Measurements from ENCODE around the gene NEMF. TPM values are rescaled to one million over a fixed set of nuclear protein-coding genes. Genes with fewer than 3 reads are reported as not detected.
A peak's percentile ranks its signal among the peaks of the same experiment; 100 is the strongest.
"Not testable (repeated sequence)": the region's sequence is repeated elsewhere in the genome, so short reads cannot be mapped to it uniquely, and the experiment has no call there.

Gene NEMF
- total RNA-seq, 2 experiments from 2014 or later = 75.6 to 78.9 TPM

- H3K27me3 Mint-ChIP-seq (ENCODE audit: low read depth) = no peaks in the 10 kb centered on the region
- CTCF ChIA-PET = interaction anchor here (0.6 to 7.2 kb wide), 10 partner anchors 77 to 1472 kb away, joined by 3 to 48 read pairs (median 4); partner anchors contain the start of genes DNAAF2, KLHDC1, MGAT2 and NEMF
- ATAC-seq (no peak), DNase-seq (no peak)
- POLR2A ChIA-PET = interaction anchor here (0.7 to 3.0 kb wide), 10 partner anchors 12 to 347 kb away, joined by 4 to 29 read pairs (median 8); partner anchors contain the start of genes KLHDC1, LRR1, MGAT2 and NEMF
- H3K9me3 Mint-ChIP-seq (ENCODE audit: insufficient read depth) = no peaks in the 10 kb centered on the region
- H3K4me3 Mint-ChIP-seq = peak overlapping the region; percentile 98
- peak overlapping the region; percentile 99 for H3K27ac Mint-ChIP-seq
- H3K4me1 Mint-ChIP-seq (ENCODE audit: low read depth) = peaks cover 29% of the 10 kb centered on the region
- peaks cover 10% of the 10 kb centered on the region for H3K36me3 Mint-ChIP-seq (ENCODE audit: low read depth)
Measured at GRCh38 chr14:49769581-49770211, 82.9 kb downstream of the NEMF start.

DNA sequence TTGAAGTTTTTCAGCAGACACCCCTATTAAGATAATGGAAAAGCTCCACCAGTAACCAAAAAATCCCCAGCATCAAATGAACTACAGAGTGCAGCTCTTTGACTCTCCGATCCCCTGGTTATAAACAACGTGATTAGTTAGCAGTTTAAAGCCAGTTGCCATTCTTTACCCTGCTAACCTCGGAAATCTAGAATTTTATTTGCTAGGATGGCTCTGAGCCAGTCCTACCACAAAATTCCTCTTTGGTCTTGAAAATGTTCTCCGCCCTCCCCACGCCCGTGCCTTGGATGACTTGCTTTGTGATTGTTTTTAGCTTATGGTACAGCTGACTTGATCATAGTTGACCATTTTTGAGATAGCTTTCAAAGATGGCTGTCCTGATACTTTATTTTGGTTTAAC, 83.4 kb downstream of the NEMF start:
- peak overlapping the region; percentile 98 for H3K4me3 Mint-ChIP-seq
- CTCF ChIA-PET = interaction anchor here (0.7 to 7.2 kb wide), 8 partner anchors 77 to 1472 kb away, joined by 3 to 48 read pairs (median 4); partner anchors contain the start of genes DNAAF2, KLHDC1 and NEMF

GRCh38 chr14:49768301-49769121, 84.1 kb downstream of the NEMF start:
- peak overlapping the region; percentile 98 for H3K4me3 Mint-ChIP-seq
- ATAC-seq (peak; percentile 43), DNase-seq (peak; percentile 76)
- peak overlapping the region; percentile 99 for H3K27ac Mint-ChIP-seq
- H3K4me1 Mint-ChIP-seq (ENCODE audit: low read depth) = peaks cover 26% of the 10 kb centered on the region
- POLR2A ChIA-PET = interaction anchor here (0.6 to 3.0 kb wide), 27 partner anchors 7 to 763 kb away, joined by 3 to 31 read pairs (median 4); partner anchors contain the start of genes DNAAF2, KLHDC1, LRR1 and MGAT2
- CTCF ChIA-PET = interaction anchor here (0.6 to 7.2 kb wide), 15 partner anchors 11 to 148 kb away, joined by 3 to 48 read pairs (median 4); partner anchors contain the start of genes DNAAF2, KLHDC1, MGAT2 and NEMF
- no peaks in the 10 kb centered on the region for H3K9me3 Mint-ChIP-seq (ENCODE audit: insufficient read depth)
- no peaks in the 10 kb centered on the region for H3K27me3 Mint-ChIP-seq (ENCODE audit: low read depth)
- H3K36me3 Mint-ChIP-seq (ENCODE audit: low read depth) = peaks cover 6% of the 10 kb centered on the region

More for the DNA sequence above, 83.4 kb downstream of the NEMF start:
- DNase-seq (no peak), ATAC-seq (no peak)
- POLR2A ChIA-PET = interaction anchor here (0.6 to 3.0 kb wide), 13 partner anchors 11 to 347 kb away, joined by 3 to 31 read pairs (median 6); partner anchors contain the start of genes DNAAF2, KLHDC1, LRR1 and MGAT2
- H3K27ac Mint-ChIP-seq = peak overlapping the region; percentile 99
- no peaks in the 10 kb centered on the region for H3K27me3 Mint-ChIP-seq (ENCODE audit: low read depth)
- H3K9me3 Mint-ChIP-seq (ENCODE audit: insufficient read depth) = no peaks in the 10 kb centered on the region
- peaks cover 6% of the 10 kb centered on the region for H3K36me3 Mint-ChIP-seq (ENCODE audit: low read depth)
- peaks cover 26% of the 10 kb centered on the region for H3K4me1 Mint-ChIP-seq (ENCODE audit: low read depth)

DNA sequence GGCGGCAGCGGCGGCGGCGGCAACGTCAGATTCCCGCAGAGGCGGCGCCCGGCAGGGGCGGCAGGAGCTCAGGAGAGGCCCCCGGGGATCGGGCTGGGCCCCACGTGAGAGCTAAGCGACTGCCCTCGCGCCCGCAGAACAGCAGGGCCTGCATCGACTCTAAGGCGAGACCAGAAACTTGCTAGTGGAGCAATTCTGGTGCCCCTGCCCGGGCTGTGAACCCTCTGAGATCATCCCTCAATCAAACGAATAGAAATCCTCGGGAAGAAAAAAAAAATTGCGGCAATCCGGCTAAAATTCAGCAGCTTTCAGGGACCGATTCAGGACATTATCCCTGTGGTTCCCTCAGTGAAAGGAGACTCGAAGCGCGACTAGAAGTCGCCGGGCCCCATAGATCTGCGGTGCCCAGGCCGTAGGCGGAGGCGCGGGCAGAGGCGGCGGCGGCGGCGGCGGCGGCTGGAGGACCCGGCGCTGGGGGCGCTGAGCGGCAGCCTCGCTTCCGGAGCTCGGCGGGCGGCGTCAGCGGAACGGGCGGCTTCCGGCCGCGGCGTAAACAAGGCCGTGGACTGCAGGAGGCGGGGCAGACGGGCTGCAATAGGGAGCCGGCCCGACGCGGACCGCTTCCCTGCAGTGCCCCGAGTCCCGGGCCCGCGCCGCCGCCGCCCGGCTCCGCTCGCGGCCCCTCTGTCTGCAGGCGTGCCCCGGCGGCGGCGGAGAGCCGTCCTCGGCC, 84.9 kb downstream of the NEMF start, which contains the start of gene KLHDC2:
KLHDC2 (plus strand) TSS at position 583 of the 730 bp plus-strand sequence. CDS start 316 bp downstream, outside the sequence.
- H3K4me1 Mint-ChIP-seq (ENCODE audit: low read depth) = peaks cover 26% of the 10 kb centered on the region
- H3K9me3 Mint-ChIP-seq (ENCODE audit: insufficient read depth) = no peaks in the 10 kb centered on the region
- ChIA-PET POLR2A (interaction anchor here (0.6 to 3.0 kb wide), 25 partner anchors 8 to 764 kb away, joined by 3 to 31 read pairs (median 4); partner anchors contain the start of genes DNAAF2, KLHDC1, LRR1 and MGAT2), CTCF (interaction anchor here (0.5 to 7.2 kb wide), 19 partner anchors 12 to 1093 kb away, joined by 3 to 48 read pairs (median 4); partner anchors contain the start of genes DNAAF2, KLHDC1, MGAT2 and NEMF)
- ATAC-seq (peak; percentile 88), DNase-seq (peak; percentile 92)
- peaks cover 6% of the 10 kb centered on the region for H3K36me3 Mint-ChIP-seq (ENCODE audit: low read depth)
- peak within 1 kb of the TSS; percentile 98 for H3K4me3 Mint-ChIP-seq
- H3K27me3 Mint-ChIP-seq (ENCODE audit: low read depth) = no peaks in the 10 kb centered on the region
- peak within 1 kb of the TSS; percentile 99 for H3K27ac Mint-ChIP-seq

DNA sequence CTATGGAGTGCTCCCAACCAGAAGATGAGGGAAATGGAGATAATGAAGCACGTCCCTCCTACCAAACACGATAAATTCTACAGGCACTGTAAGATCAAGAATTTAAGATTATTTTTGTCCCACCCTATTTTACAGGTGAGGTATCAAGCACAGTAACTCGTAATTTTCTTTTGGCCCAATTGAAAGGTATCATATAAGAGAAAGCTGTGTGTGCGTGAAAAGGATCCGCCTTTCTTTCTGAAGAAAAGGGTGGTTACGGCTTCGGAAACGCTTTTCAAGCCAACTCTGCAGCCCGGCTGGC, 85.4 kb downstream of the NEMF start:
- ChIA-PET POLR2A (interaction anchor here (0.6 to 3.0 kb wide), 14 partner anchors 9 to 234 kb away, joined by 3 to 31 read pairs (median 4); partner anchors contain the start of genes DNAAF2, KLHDC1, LRR1 and MGAT2), CTCF (interaction anchor here (0.5 to 7.2 kb wide), 16 partner anchors 13 to 1093 kb away, joined by 3 to 48 read pairs (median 4); partner anchors contain the start of genes DNAAF2, MGAT2, NEMF and POLE2)
- peaks cover 6% of the 10 kb centered on the region for H3K36me3 Mint-ChIP-seq (ENCODE audit: low read depth)

GRCh38 chr14:49766839-49767238, 85.7 kb downstream of the NEMF start:
- CTCF ChIA-PET = interaction anchor here (0.5 to 7.2 kb wide), 13 partner anchors 15 to 1094 kb away, joined by 3 to 48 read pairs (median 4); partner anchors contain the start of genes DNAAF2, MGAT2, NEMF and POLE2
- H3K27ac Mint-ChIP-seq = peak overlapping the region; percentile 99
- H3K9me3 Mint-ChIP-seq (ENCODE audit: insufficient read depth) = no peaks in the 10 kb centered on the region
- H3K36me3 Mint-ChIP-seq (ENCODE audit: low read depth) = peaks cover 6% of the 10 kb centered on the region
- POLR2A ChIA-PET = interaction anchor here (0.6 to 3.0 kb wide), 13 partner anchors 9 to 187 kb away, joined by 3 to 31 read pairs (median 4); partner anchors contain the start of genes DNAAF2, KLHDC1, LRR1 and MGAT2
- DNase-seq (no peak), ATAC-seq (no peak)
- peaks cover 26% of the 10 kb centered on the region for H3K4me1 Mint-ChIP-seq (ENCODE audit: low read depth)
- H3K4me3 Mint-ChIP-seq = peak overlapping the region; percentile 82
- no peaks in the 10 kb centered on the region for H3K27me3 Mint-ChIP-seq (ENCODE audit: low read depth)

More for the DNA sequence above, 85.4 kb downstream of the NEMF start:
- Mint-ChIP-seq H3K4me1 (ENCODE audit: low read depth) (peaks cover 26% of the 10 kb centered on the region), H3K27ac (peak overlapping the region; percentile 99), H3K4me3 (peak overlapping the region; percentile 82), H3K9me3 (ENCODE audit: insufficient read depth) (no peaks in the 10 kb centered on the region), H3K27me3 (ENCODE audit: low read depth) (no peaks in the 10 kb centered on the region)
- DNase-seq = no peak
- ATAC-seq = no peak

GRCh38 chr14:49761839-49762551, 90.6 kb downstream of the NEMF start:
- no peak overlapping the region for H3K27ac Mint-ChIP-seq
- H3K4me3 Mint-ChIP-seq = no peak overlapping the region
- ChIA-PET POLR2A (interaction anchor here (1.0 kb wide), 1 partner anchor 176 kb away, joined by 3 read pairs; the partner anchor contains the start of gene RPS29), CTCF (no interaction called here)
- no peak for DNase-seq
- no peaks in the 10 kb centered on the region for H3K36me3 Mint-ChIP-seq (ENCODE audit: low read depth)
- H3K9me3 Mint-ChIP-seq (ENCODE audit: insufficient read depth) = no peaks in the 10 kb centered on the region
- no peak for ATAC-seq
- peaks cover 9% of the 10 kb centered on the region for H3K27me3 Mint-ChIP-seq (ENCODE audit: low read depth)
- peaks cover 4% of the 10 kb centered on the region for H3K4me1 Mint-ChIP-seq (ENCODE audit: low read depth)

GRCh38 chr14:49755378-49755777, 97.2 kb downstream of the NEMF start:
- Mint-ChIP-seq H3K4me1 (ENCODE audit: low read depth) (no peaks in the 10 kb centered on the region), H3K4me3 (no peak overlapping the region), H3K27me3 (ENCODE audit: low read depth) (peaks cover 4% of the 10 kb centered on the region), H3K36me3 (ENCODE audit: low read depth) (no peaks in the 10 kb centered on the region), H3K27ac (no peak overlapping the region), H3K9me3 (ENCODE audit: insufficient read depth) (no peaks in the 10 kb centered on the region)
- no peak for DNase-seq
- CTCF ChIA-PET = no interaction called here
- POLR2A ChIA-PET = no interaction called here
- ATAC-seq = no peak

DNA sequence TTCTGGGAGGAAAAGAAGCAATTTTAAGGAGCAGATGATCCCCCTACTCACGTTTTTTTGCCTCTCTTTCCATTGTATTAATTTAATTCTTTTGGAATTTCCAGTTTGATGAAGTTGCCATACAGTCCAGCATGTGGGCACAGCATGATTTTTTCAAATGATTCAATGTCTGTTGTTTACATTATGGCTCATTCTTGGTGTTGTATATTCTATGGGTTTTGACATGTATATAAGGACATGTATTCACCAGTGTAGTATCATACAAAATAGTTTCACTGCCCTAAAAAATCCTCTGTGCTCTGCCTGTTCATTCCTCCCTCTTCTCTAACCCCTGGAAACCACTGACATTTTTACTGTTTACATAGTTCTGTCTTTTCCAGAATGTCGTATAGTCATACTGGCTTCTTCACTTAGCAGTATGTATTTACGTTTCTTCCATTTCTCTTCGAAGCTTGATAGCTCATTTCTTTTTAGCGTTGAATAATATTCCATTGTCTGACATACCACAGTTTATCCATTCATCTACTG, 98.0 kb downstream of the NEMF start:
- Mint-ChIP-seq H3K27me3 (ENCODE audit: low read depth) (peaks cover 2% of the 10 kb centered on the region), H3K9me3 (ENCODE audit: insufficient read depth) (no peaks in the 10 kb centered on the region), H3K4me3 (no peak overlapping the region), H3K36me3 (ENCODE audit: low read depth) (no peaks in the 10 kb centered on the region), H3K27ac (no peak overlapping the region), H3K4me1 (ENCODE audit: low read depth) (no peaks in the 10 kb centered on the region)
- CTCF ChIA-PET = no interaction called here
- POLR2A ChIA-PET = no interaction called here
- ATAC-seq = no peak
- no peak for DNase-seq

DNA sequence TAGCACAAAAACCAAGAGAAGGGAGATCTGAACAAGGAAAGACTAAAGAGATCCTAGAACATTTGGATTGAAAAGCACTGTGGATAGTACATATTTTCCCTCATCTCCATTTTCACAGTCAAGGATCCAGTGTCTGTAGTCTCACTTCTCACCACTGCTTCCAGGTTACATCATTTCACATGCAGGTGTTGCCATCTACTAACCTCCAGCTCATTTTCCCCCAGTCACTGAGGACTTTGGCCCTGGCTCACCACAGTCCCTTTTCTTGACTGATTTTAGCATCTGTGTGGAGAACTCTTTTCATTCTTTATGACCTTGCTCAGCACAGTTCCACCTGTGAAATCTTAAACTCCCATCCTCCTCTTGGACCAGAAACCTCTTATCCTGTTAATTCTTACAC, 106.1 kb downstream of the NEMF start:
- H3K27me3 Mint-ChIP-seq (ENCODE audit: low read depth) = not testable (repeated sequence)

More for the DNA sequence above, 106.1 kb downstream of the NEMF start:
- POLR2A ChIA-PET = interaction anchor here (0.6 kb wide), 1 partner anchor 1957 kb away, joined by 3 read pairs; no protein-coding TSS in a partner anchor
- H3K9me3 Mint-ChIP-seq (ENCODE audit: insufficient read depth); H3K36me3 Mint-ChIP-seq (ENCODE audit: low read depth); DNase-seq; CTCF ChIA-PET; ATAC-seq; H3K27ac Mint-ChIP-seq; H3K4me1 Mint-ChIP-seq (ENCODE audit: low read depth); H3K4me3 Mint-ChIP-seq: not testable (repeated sequence)

All from activated CD8-positive, alpha-beta T cell treated with anti-CD3 and anti-CD28 coated beads, Interleukin-2, amount 10 ng/mL, durations not matched to agents 7 days and 5 days (primary cell).